Activated CD4-positive, alpha-beta memory T cell treated with anti-CD3 and anti-CD28 coated beads for 36 hours (primary cell): ENCODE data around the gene ZFTA. TPM values are rescaled to one million over a fixed set of nuclear protein-coding genes. Genes with fewer than 3 reads are reported as not detected.
"Not testable (repeated sequence)": the region's sequence is repeated elsewhere in the genome, so short reads cannot be mapped to it uniquely, and the experiment has no call there.

Source experiments
- CTCF ChIA-PET: fragments of 350-600 bp; sonication (Branson Sonifier 250); formaldehyde crosslinking; loops from one replicate; lab custom pipeline; 2021; ENCODE audit warnings: antibody characterized with exemption, inconsistent platforms; lab: Charles Lee
- POLR2A ChIA-PET: fragments of 350-600 bp; sonication (Branson Sonifier 250); formaldehyde crosslinking; loops from one replicate; lab custom pipeline; 2021; ENCODE audit warnings: antibody characterized with exemption; lab: Charles Lee
- DNase-seq: peaks from one replicate; pipeline ENCODE4 v3.0.0-alpha.2; 2020
- H3K27ac Mint-ChIP-seq: one replicate; pipeline ENCODE4 v1.8.0; 2021; ENCODE audit warnings: mixed read lengths
- H3K27me3 Mint-ChIP-seq: one replicate; pipeline ENCODE4 v1.8.0; 2021; ENCODE audit warnings: mixed read lengths
- H3K36me3 Mint-ChIP-seq: one replicate; pipeline ENCODE4 v1.8.0; 2021; ENCODE audit warnings: mixed read lengths
- H3K4me1 Mint-ChIP-seq: one replicate; pipeline ENCODE4 v1.8.0; 2021; ENCODE audit warnings: low read depth, mixed read lengths
- H3K4me3 Mint-ChIP-seq: one replicate; pipeline ENCODE4 v1.8.0; 2021; ENCODE audit warnings: mild to moderate bottlenecking, mixed read lengths
- H3K9me3 Mint-ChIP-seq: one replicate; pipeline ENCODE4 v1.8.0; 2021; ENCODE audit warnings: mixed read lengths
- intact Hi-C: fragments of 100-400 bp; cut with micrococcal nuclease; formaldehyde crosslinking; loops from one replicate; pipeline ENCODE4 v1.15.1; 2023
- total RNA-seq, 2 experiments: library from RNA; stranded (reverse); gene quantifications; one replicate each; pipeline ENCODE4 v1.2.3, GENCODE V29; 2021

The ZFTA gene
- total RNA-seq: 1 to 10 TPM; 1.3 to 1.5 TPM

DNA sequence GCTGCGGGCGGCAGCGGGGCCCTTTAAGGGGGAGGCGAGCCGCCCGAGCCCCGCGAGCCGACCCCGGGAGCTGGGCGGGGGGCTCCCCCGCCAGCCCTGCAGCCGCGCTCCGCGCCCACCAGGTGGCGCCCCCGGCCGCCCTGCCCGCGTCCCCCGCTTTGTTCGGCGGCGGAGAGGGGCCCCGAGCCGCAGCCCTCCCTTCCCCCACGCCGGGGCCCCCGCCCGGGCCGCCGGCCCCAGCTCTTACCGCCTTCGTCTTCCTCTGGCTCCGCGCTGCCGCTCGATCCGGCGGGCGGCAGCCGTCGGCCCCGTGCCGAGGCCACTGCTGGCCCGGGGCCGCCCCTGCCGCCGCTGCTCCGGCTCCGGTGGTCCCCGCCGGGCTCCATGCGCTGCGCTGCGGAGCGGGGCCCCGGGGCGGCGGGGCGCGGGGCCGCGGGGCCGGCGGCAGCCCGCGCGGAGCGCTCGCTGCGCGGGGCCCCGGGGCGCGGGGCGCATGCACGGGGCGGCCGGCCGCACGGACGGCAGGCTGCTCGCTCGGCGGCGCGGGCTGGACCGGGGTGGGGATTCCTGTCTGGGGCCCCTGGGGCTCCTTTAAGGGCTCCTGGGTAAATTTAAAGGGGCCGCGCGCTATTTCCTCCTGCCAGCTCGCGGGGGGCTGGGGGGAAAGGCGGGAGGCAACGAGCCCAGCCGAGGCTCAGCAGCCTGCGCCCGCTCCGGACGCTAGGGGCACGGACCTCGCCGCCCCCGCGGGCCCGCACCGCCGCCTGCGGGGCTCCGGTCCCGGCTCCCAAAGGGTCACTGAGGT is at the start of gene ZFTA:
Gene ZFTA (minus strand): TSS at position 539 of the 805 bp plus-strand sequence. CDS start 153 bp downstream, at position 386.
- Mint-ChIP-seq H3K36me3 (no peaks in the 10 kb centered on the region), H3K27me3 (peaks cover 10% of the 10 kb centered on the region), H3K4me1 (peaks cover 6% of the 10 kb centered on the region), H3K4me3 (peak within 1 kb of the TSS; percentile 80), H3K27ac (no peak within 1 kb of the TSS), H3K9me3 (no peaks in the 10 kb centered on the region)
- peak; percentile 65 for DNase-seq
- CTCF ChIA-PET: interaction anchor here (0.7 to 4.4 kb wide), 14 partner anchors 10 to 536 kb away, joined by 3 to 24 read pairs (median 5); partner anchors contain the start of genes ATL3 and MARK2
- intact Hi-C loops: loop anchor here (5.0 to 10.0 kb wide), 4 partner anchors 44 to 379 kb away; partner anchors contain the start of gene SPINDOC
- POLR2A ChIA-PET: interaction anchor here (1.4 kb wide), 1 partner anchor 46 kb away, joined by 4 read pairs; no protein-coding TSS in a partner anchor

DNA sequence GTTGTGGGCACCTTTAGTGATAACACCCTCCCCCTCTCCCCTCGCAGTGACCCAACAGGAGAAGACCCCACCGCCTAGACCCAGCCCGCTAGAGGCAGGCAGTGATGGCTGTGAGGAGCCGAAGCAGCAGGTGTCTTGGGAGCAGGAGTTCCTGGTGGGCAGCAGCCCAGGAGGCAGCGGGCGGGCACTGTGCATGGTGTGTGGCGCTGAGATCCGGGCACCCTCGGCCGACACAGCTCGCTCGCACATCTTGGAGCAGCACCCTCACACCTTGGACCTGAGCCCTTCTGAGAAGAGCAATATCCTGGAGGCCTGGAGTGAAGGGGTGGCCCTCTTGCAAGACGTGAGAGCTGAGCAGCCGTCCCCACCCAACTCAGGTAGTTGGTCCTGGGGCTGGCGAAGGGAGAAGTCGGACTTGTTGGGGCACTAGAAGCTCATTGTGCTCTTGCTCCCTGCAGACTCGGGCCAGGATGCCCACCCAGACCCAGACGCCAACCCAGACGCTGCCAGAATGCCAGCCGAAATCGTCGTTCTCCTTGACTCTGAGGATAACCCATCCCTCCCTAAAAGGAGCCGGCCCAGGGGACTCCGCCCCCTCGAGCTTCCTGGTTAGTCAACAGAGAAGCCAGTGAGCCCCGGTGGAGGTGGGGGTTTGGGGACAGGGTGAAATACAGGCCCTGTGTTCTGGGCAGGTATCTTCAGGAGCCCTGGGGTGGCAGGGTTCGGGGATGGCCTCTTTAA is 49.4 kb upstream of the ZFTA start:
- no peak for DNase-seq
- Mint-ChIP-seq H3K4me1 (peaks cover 18% of the 10 kb centered on the region), H3K27ac (no peak overlapping the region), H3K9me3 (no peaks in the 10 kb centered on the region), H3K4me3 (no peak overlapping the region), H3K36me3 (peaks cover 40% of the 10 kb centered on the region), H3K27me3 (no peaks in the 10 kb centered on the region)
- POLR2A ChIA-PET: interaction anchor here (0.5 kb wide), 1 partner anchor 304 kb away, joined by 3 read pairs; no protein-coding TSS in a partner anchor
- CTCF ChIA-PET: interaction anchor here (1.2 kb wide), 1 partner anchor 21 kb away, joined by 3 read pairs; the partner anchor contains the start of gene MARK2
- intact Hi-C loops: no loop called here

DNA sequence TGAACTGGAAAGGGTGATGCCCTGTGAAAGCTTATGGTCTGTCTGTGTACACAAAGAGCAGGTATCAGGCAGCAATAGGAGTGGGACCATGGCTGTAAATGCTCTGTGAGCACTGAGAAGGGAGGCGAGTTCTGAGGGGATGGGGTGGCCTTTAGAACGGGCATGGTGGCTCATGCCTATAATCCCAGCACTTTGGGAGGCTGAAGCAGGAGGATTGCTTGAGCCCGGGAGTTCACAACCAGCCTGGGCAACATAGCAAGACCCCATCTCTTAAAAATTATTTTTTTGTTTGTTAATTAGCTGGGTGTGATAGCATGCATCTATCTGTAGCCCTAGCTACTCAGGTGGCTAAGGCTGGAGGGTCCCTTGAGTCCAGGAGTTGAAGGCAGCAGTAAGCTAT is 48.2 kb upstream of the ZFTA start:
- DNase-seq: no peak
- CTCF ChIA-PET: interaction anchor here (1.2 kb wide), 1 partner anchor 22 kb away, joined by 3 read pairs; the partner anchor contains the start of gene MARK2
- intact Hi-C loops: no loop called here
- POLR2A ChIA-PET: interaction anchor here (0.6 kb wide), 1 partner anchor 135 kb away, joined by 5 read pairs; no protein-coding TSS in a partner anchor
- H3K4me3 Mint-ChIP-seq: no peak overlapping the region
- no peaks in the 10 kb centered on the region for H3K9me3 Mint-ChIP-seq
- H3K4me1 Mint-ChIP-seq: peaks cover 26% of the 10 kb centered on the region
- no peaks in the 10 kb centered on the region for H3K27me3 Mint-ChIP-seq
- H3K36me3 Mint-ChIP-seq: peaks cover 33% of the 10 kb centered on the region
- no peak overlapping the region for H3K27ac Mint-ChIP-seq

DNA sequence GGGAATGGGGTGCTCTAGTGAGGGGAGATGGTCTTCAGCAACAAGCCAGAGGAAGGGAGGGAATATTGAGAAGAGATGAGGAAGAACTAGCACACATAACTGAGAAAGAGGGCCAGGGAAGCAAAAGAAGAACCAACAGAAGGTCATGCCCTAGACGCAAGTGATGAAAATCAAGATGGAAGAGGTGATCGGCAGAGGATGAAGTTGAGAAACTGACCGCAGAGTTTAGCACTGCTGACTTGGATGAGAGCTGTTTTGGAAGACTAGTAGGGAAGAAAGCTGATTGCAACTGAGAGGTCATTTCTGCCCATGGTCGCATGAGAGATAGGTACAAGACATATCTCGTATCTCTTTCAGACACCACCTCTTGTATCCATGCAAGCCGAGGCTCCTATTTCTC is 47.6 kb upstream of the ZFTA start:
- H3K9me3 Mint-ChIP-seq: no peaks in the 10 kb centered on the region
- ChIA-PET POLR2A (no interaction called here), CTCF (no interaction called here)
- no peaks in the 10 kb centered on the region for H3K27me3 Mint-ChIP-seq
- peaks cover 30% of the 10 kb centered on the region for H3K36me3 Mint-ChIP-seq
- no peak overlapping the region for H3K4me3 Mint-ChIP-seq
- DNase-seq: no peak
- H3K27ac Mint-ChIP-seq: no peak overlapping the region
- intact Hi-C loops: no loop called here
- peaks cover 26% of the 10 kb centered on the region for H3K4me1 Mint-ChIP-seq

DNA sequence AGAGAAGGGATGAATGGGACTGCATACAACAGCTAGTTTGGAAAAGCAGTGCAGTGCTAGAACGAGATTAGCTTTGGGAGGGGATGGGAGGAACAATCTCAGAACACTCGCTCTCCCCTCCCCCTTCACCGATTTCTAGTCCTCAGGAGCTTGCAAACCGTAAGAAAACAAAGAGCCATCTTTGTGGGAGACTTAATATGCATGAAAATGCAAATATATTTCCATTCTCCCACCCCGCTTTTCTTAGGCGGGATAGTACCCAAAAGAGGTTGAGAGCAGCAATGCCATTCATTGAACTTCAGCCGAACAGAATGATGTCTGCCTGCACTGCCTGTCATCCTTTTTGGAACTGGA is 45.8 kb upstream of the ZFTA start:
- CTCF ChIA-PET: interaction anchor here (0.7 to 1.0 kb wide), 3 partner anchors 24 to 132 kb away, joined by 3 to 5 read pairs (median 3); partner anchors contain the start of gene ZFTA
- Mint-ChIP-seq H3K27ac (no peak overlapping the region), H3K9me3 (no peaks in the 10 kb centered on the region), H3K36me3 (peaks cover 22% of the 10 kb centered on the region), H3K4me3 (peak overlapping the region; percentile 79), H3K27me3 (no peaks in the 10 kb centered on the region), H3K4me1 (peaks cover 26% of the 10 kb centered on the region)
- POLR2A ChIA-PET: interaction anchor here (0.7 to 1.5 kb wide), 2 partner anchors 45 to 171 kb away, joined by 3 to 4 read pairs; partner anchors contain the start of gene ZFTA
- DNase-seq: no peak
- intact Hi-C loops: loop anchor here (5.0 kb wide), 2 partner anchors 47 to 142 kb away; partner anchors contain the start of genes ATL3 and ZFTA

DNA sequence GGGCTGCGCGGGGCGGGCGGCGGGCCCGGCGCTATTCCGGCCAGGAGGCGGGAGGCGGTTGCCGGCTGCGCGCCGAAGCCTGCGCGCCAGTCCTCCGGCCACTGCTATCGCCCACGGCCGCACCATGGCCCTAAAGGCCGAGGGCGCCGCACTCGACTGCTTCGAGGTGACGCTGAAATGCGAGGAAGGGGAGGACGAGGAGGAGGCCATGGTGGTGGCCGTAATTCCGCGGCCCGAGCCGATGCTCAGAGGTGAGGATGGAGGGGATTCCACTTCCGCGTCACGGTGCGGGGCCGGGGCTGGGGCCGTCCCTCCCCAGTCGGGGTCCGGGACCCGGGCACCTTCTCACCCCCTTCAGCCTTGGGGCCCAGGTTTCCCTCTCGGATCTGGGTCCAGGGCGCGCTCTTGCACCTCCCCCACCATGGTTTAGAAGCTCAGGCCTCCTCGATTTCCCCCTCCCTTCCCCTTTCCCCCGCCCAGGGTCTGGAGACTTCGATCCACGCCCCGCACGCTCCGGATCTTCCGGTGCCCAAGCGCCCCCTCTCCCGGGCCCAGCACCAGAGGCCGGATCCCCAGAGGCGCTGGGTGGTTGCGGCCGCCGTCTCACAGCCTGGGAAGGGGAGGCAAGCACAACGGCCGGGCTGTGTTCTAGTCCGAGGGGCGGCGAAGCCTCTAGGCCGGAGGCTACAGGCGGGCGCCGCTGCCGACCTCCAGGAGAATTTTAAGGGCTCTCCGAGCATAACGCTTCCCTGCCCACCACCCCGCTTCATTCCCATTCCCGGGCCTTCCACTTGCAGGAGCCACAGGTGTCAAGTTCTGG is 45.2 kb upstream of the ZFTA start:
- peaks cover 26% of the 10 kb centered on the region for H3K4me1 Mint-ChIP-seq
- peak overlapping the region; percentile 79 for H3K4me3 Mint-ChIP-seq
- intact Hi-C loops: loop anchor here (5.0 kb wide), 2 partner anchors 46 to 141 kb away; partner anchors contain the start of genes ATL3 and ZFTA
- no peak overlapping the region for H3K27ac Mint-ChIP-seq
- ChIA-PET POLR2A (interaction anchor here (0.7 to 1.5 kb wide), 2 partner anchors 45 to 172 kb away, joined by 3 to 4 read pairs; partner anchors contain the start of gene ZFTA), CTCF (interaction anchor here (0.7 to 1.0 kb wide), 3 partner anchors 24 to 132 kb away, joined by 3 to 5 read pairs (median 3); partner anchors contain the start of gene ZFTA)
- H3K27me3 Mint-ChIP-seq: no peaks in the 10 kb centered on the region
- H3K36me3 Mint-ChIP-seq: peaks cover 20% of the 10 kb centered on the region
- no peaks in the 10 kb centered on the region for H3K9me3 Mint-ChIP-seq
- DNase-seq: peak; percentile 61

DNA sequence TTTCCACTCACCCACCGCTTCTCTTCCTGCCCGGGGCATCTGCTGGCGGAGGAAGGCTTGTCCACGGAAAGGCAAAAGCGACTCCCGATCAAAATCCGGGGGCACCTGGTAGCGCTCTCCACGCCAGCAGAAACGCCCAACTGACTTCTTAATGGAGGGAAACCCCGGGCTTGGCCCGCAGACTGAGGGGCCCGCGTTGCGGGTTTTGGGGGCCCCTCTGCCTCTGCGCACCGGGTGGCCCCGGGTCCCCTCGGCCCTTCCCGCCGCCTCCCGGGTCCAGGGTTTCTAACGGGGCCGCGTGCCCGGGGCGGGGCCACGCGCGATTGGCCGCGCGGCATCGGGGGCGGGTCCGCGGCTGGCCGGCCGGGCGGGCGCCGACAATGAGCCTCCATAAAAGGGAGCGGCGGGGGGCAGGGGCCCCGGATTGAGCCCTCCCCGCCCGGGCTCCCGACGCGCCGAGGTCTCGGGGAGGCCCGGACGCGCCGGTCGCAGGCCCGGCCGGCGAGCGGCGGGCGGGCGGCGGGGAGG is 44.5 kb upstream of the ZFTA start, which contains the start of gene SPINDOC:
Gene SPINDOC (plus strand): TSS at position 422 of the 528 bp plus-strand sequence. CDS start 231 bp downstream, outside the sequence.
- intact Hi-C loops: loop anchor here (5.0 kb wide), 2 partner anchors 46 to 141 kb away; partner anchors contain the start of genes ATL3 and ZFTA
- peak; percentile 80 for DNase-seq
- H3K27ac Mint-ChIP-seq: no peak within 1 kb of the TSS
- no peaks in the 10 kb centered on the region for H3K9me3 Mint-ChIP-seq
- ChIA-PET CTCF (no interaction called here), POLR2A (interaction anchor here (1.5 kb wide), 1 partner anchor 44 kb away, joined by 4 read pairs; the partner anchor contains the start of gene ZFTA)
- H3K27me3 Mint-ChIP-seq: no peaks in the 10 kb centered on the region
- H3K36me3 Mint-ChIP-seq: peaks cover 14% of the 10 kb centered on the region
- peaks cover 26% of the 10 kb centered on the region for H3K4me1 Mint-ChIP-seq
- H3K4me3 Mint-ChIP-seq: peak within 1 kb of the TSS; percentile 79

DNA sequence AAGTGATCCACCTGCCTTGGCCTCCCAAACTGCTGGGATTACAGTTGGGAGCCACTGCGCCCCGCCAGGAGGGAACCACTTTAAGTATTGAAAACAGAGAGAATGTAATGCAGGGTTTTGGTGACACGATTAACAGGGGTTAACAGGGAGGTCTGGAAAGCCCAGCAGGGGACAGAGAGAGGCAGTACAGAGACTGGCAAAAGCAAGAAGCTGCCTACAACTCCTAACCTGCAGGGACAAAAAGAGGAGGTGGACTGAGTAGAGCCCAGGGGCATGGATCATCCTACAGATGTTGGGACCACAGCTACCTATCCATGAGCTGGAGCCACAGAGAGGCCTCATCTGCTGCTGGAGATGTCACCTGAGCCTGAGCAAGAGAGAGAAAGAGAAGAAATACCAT is 42.9 kb upstream of the ZFTA start:
- H3K36me3 Mint-ChIP-seq: peaks cover 7% of the 10 kb centered on the region
- POLR2A ChIA-PET: no interaction called here
- H3K4me3 Mint-ChIP-seq: no peak overlapping the region
- intact Hi-C loops: loop anchor here (5.0 kb wide), 2 partner anchors 44 to 139 kb away; partner anchors contain the start of genes ATL3 and ZFTA
- no peak overlapping the region for H3K27ac Mint-ChIP-seq
- peaks cover 26% of the 10 kb centered on the region for H3K4me1 Mint-ChIP-seq
- CTCF ChIA-PET: interaction anchor here (1.4 kb wide), 1 partner anchor 44 kb away, joined by 5 read pairs; no protein-coding TSS in a partner anchor
- H3K9me3 Mint-ChIP-seq: no peaks in the 10 kb centered on the region
- DNase-seq: no peak
- H3K27me3 Mint-ChIP-seq: no peaks in the 10 kb centered on the region

DNA sequence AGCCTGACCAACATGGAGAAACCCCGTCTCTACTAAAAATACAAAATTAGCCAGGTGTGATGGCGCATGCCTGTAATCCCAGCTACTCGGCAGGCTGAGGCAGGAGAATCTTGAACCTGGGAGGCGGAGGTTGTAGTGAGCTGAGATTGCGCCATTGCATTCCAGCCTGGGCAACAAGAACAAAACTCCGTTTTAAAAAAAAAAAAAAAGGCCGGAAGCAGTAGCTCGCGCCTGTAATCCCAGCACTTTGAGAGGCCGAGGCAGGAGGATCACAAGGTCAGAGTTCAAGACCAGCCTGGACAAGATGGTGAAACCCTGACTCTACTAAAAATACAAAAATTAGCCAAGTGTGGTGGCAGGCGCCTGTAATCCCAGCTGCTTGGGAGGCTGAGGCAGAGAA is 41.8 kb upstream of the ZFTA start:
- H3K9me3 Mint-ChIP-seq, DNase-seq, POLR2A ChIA-PET, H3K27me3 Mint-ChIP-seq, H3K36me3 Mint-ChIP-seq, H3K27ac Mint-ChIP-seq, H3K4me3 Mint-ChIP-seq: not testable (repeated sequence)
- intact Hi-C loops: loop anchor here (5.0 kb wide), 2 partner anchors 43 to 138 kb away; partner anchors contain the start of genes ATL3 and ZFTA
- CTCF ChIA-PET: interaction anchor here (0.8 to 1.4 kb wide), 3 partner anchors 43 to 190 kb away, joined by 3 to 5 read pairs (median 3); no protein-coding TSS in a partner anchor
- H3K4me1 Mint-ChIP-seq: peaks cover 20% of the 10 kb centered on the region

DNA sequence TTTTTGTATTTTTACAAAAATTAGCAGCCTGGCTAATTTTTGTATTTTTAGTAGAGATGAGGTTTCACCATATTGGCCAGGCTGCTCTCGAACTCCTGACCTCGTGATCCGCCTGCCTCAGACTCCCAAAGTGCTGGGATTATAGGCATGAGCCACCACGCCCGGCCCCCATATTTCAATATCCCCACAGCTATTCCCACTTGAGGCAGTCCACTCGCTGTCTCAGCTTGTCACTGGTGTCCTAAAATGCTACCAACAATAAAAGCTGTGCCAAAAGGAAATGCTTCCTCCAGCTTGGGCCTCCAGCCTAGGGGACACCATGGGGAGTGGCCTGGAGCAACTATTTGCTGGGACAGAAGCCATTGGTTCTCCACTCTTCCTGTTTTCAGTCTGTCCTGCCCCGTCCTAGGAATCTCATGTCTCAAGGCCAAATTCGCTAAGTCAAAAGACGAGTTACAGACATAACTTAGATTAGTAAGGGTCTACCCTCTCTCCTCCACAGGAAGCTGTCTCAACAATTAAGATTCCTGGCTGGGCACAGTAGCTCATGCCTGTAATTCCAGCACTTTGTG is 37.4 kb upstream of the ZFTA start:
- Mint-ChIP-seq H3K36me3 (no peaks in the 10 kb centered on the region), H3K9me3 (no peaks in the 10 kb centered on the region), H3K4me1 (no peaks in the 10 kb centered on the region), H3K27me3 (no peaks in the 10 kb centered on the region), H3K27ac (no peak overlapping the region), H3K4me3 (no peak overlapping the region)
- no peak for DNase-seq
- intact Hi-C loops: no loop called here
- ChIA-PET CTCF (no interaction called here), POLR2A (no interaction called here)
